ENCODE measurements around the gene HERC2.

GRCh38 chr15:28096411-28096669 lies 225.6 kb downstream of the HERC2 start:
- TF ChIP-seq POLR2A (IDR thresholded peaks at IDR 0.05) (no peak), EP300 (IDR thresholded peaks at IDR 0.05) (no peak)

Measured in tibial nerve (tissue), 3 donors.